Measurements from ENCODE around the gene CARD10.

- TF ChIP-seq EZH2 (IDR thresholded peaks at IDR 0.05), result no peak
- TF ChIP-seq CTCF (IDR thresholded peaks at IDR 0.05), result no peak
Observed at GRCh38 chr22:37499027-37499707, 20.0 kb downstream of the CARD10 start.

All from neural progenitor cell (in vitro differentiated cells).